WI38 (cell line): ENCODE results near the gene PLD2.

Experiments
- H3K4me3 ChIP-seq: 2 replicates; pipeline ENCODE4 v1.5.1; 2011; ENCODE audit warnings: low read depth, mild to moderate bottlenecking, control low read depth, low read length
- TF ChIP-seq, protein P1 (sequence below): IDR thresholded peaks from 2 replicates; pipeline ENCODE4 v1.5.1; 2012; ENCODE audit warnings: low read depth, mild to moderate bottlenecking, control low read depth, low read length

Gene PLD2

DNA sequence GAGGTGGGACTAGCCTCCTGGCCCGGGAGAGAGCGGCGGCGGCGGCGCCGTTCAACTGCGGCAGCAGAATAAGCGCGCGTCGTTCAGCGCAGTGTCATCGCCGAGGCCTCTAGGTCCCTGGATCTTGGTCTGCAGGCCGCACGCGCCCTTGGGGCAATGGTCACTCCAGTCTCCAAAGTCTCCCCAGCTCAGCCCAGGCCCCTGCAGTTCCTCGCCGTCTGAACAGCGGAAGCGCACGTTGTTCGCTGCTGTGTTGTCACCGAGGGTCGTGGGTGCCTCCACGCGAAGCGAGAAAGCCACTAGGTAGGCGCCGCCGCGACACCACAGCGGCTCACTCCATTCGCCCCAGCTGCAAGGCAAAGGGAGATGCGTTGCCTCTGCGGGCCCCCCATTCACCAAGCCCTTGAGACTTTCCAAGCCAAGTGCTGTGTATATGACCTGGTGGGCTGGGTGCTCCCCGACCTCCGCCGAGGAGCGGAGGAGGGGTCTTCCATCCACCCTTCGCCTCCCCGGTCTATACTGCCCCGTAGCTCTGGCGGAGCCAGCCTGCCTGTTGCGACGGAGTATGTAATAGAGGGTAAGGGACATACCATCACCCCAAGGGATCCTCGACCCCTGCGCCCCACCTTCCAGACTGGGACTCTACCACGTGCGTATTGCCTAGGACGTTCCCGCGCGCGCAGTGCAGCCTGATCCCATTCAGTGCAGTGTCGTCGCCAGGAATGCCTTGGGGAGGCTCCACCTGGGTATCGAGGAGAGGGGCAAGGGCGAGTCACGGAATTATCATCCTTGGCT is 21.4 kb upstream of the PLD2 start:
- TF ChIP-seq, protein P1, sequence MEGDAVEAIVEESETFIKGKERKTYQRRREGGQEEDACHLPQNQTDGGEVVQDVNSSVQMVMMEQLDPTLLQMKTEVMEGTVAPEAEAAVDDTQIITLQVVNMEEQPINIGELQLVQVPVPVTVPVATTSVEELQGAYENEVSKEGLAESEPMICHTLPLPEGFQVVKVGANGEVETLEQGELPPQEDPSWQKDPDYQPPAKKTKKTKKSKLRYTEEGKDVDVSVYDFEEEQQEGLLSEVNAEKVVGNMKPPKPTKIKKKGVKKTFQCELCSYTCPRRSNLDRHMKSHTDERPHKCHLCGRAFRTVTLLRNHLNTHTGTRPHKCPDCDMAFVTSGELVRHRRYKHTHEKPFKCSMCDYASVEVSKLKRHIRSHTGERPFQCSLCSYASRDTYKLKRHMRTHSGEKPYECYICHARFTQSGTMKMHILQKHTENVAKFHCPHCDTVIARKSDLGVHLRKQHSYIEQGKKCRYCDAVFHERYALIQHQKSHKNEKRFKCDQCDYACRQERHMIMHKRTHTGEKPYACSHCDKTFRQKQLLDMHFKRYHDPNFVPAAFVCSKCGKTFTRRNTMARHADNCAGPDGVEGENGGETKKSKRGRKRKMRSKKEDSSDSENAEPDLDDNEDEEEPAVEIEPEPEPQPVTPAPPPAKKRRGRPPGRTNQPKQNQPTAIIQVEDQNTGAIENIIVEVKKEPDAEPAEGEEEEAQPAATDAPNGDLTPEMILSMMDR: no peak
- H3K4me3 ChIP-seq: peak overlapping the region; percentile 32

DNA sequence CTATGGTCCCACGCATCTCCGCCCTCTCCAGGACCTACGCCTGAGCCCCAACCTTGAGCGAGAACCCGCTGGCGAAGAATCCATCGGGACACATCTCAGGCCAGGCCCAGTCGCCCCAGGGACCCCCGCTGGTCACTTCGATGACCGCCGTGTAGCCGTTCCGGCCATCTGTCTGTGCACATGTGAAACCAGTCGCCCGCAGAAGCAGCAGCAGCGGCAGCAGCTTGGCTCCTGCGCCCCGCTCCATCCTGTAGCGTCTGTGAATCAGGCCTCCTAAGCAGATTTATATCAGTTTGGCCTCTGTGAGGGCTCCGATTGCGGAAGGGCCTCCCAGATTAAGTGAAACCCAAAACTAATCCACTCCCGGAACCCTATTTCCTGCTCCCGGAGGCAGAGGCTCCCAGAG is 20.8 kb upstream of the PLD2 start, which contains the start of gene VMO1:
Gene VMO1 (minus strand): TSS at position 259 of the 406 bp plus-strand sequence. CDS start 12 bp downstream, at position 247.
- TF ChIP-seq, protein P1: no peak
- H3K4me3 ChIP-seq: peak within 1 kb of the TSS; percentile 32

DNA sequence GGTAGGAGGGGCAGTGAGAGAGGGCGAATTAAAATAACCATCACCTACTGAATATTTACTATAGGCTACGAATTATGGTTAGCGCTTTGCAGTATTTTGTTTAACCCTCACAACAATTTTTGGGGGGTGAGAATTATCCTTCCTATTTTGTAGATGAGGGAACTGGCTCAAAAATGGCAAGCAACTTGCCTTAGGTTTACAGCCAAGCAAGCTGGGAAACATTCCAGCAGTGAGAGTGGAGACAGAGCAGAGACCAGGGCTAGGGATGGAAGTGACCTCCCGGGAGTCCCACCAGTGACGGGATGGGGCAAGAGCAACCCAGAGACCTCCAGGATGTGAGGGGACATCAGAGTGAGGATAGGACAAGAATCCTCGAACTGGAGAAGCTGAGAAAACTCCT is 20.4 kb upstream of the PLD2 start:
- TF ChIP-seq, protein P1: no peak
- H3K4me3 ChIP-seq: peak overlapping the region; percentile 32

DNA sequence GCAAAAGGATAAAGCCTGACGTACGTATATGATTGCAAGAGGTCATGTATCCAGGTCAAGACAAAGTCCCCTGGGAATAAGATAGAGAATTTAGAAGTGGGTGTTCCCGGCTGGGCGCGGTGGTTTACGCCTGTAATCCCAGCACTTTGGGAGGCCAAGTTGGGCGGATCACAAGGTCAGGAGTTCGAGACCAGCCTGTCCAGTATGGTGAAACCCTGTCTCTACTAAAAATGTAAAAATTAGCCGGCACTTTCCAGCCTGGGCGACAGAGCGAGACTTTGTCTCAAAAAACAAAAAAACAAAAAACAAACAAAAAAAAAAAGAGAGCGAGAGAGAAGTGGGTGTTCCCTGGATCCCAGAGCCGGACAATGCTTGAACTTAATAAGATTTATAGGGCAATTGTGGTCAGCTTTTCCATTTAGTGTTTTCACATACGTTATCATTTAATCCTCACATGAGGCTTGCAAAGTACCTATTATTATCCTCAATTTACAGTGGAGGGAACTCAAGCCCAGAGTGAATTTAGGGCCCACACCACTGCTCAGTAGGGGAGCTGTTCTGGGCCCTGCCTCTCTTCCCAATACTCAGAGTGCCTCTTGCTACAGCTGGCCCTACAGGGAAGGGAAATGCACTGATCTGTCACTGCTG is 18.7 kb upstream of the PLD2 start:
- no peak overlapping the region for H3K4me3 ChIP-seq
- TF ChIP-seq, protein P1: no peak

DNA sequence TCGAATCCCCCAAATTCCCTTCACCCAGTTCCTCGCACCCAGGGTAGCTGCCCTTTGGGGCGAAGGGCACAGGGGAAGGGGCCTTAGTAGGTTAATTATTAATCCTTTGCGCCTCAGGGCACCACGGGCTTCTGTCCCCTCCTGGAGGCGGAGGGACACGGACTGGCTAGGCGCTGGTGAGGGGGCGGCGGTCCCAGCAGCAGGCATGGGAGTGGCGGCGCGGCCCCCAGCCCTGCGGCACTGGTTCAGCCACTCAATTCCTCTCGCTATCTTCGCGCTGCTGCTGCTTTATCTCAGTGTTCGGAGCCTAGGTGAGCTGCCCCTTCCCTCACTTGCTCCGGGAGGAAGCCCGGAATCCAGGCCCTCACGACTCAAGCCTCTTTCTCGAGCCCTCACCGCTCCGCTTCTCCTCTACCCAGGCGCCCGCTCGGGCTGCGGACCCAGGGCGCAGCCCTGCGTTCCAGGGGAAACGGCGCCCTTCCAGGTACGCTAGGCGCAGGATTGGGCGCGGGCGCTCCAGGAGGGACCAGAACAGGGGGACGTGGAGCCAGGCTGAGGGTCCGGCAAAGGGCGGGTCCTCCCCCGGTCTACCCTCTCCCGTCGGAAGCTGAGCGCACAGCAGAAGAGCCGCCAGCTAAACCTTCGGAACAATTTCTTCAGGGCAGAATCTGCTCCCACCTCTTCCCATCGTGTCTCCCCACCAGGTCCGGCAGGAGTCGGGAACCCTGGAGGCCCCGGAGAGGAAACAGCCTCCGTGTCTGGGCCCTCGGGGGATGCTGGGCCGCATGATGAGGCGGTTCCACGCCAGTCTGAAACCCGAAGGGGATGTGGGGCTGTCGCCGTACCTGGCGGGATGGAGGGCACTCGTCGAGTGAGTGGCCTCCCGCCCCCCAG is 17.9 kb upstream of the PLD2 start, which contains the start of gene GLTPD2:
Gene GLTPD2 (plus strand): TSS at position 158 of the 894 bp plus-strand sequence. CDS start 48 bp downstream, at position 206.
- TF ChIP-seq, protein P1: no peak
- H3K4me3 ChIP-seq: peak within 1 kb of the TSS; percentile 62

DNA sequence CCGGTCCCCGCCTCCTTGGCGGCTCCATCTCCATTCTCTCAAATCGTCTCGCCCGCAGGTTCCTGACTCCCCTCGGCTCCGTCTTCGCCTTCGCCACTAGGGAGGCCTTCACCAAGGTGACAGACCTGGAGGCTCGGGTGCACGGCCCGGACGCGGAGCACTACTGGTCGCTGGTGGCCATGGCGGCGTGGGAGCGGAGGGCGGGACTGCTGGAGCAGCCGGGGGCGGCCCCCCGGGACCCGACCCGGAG is 17.3 kb upstream of the PLD2 start:
- TF ChIP-seq, protein P1: no peak
- H3K4me3 ChIP-seq: peak overlapping the region; percentile 62
